CD4-positive, alpha-beta T cell treated with Interferon alpha-2 for 1 hour (primary cell): ENCODE data around the gene LYPD8.
A peak's percentile ranks its signal among the peaks of the same experiment; 100 is the strongest.
"Not testable (repeated sequence)": the region's sequence is repeated elsewhere in the genome, so short reads cannot be mapped to it uniquely, and the experiment has no call there.

ENCODE experiments used
- DNase-seq, 2 donors: peaks; one replicate each; pipeline ENCODE4 v3.0.0-alpha.2; 2020 to 2022

The LYPD8 gene, protein sequence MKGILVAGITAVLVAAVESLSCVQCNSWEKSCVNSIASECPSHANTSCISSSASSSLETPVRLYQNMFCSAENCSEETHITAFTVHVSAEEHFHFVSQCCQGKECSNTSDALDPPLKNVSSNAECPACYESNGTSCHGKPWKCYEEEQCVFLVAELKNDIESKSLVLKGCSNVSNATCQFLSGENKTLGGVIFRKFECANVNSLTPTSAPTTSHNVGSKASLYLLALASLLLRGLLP

DNA sequence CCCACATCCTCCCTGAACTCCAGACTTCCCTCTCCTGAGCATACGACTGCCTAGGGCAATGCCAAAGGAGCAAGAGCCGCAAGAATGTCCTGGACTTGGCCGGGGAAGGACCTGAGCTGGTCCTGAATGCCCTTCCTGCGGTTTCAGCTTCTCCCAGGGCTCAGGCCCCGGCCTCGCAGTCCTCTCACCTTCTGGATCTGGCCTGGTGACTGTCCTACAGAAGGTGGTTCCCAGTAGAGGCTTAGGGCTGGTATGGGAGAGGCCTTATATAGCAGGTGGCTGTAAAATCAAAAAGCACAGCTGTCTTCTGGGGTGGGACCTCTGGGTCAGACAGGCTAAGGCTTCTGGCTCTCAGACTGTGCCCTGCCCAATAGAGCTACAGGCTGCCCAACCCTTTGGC, at the start of gene LYPD8:
TSS of gene LYPD8 (minus strand) at position 243 of the 400 bp plus-strand sequence. CDS start 4,678 bp downstream, outside the sequence.
- DNase-seq = no peak

GRCh38 chr1:248804771-248805681, 49.5 kb upstream of the LYPD8 start:
- DNase-seq = peak; percentile 8 to 44

- DNase-seq = not testable (repeated sequence)
Observed at GRCh38 chr1:248803501-248803900, 47.9 kb upstream of the LYPD8 start.

DNA sequence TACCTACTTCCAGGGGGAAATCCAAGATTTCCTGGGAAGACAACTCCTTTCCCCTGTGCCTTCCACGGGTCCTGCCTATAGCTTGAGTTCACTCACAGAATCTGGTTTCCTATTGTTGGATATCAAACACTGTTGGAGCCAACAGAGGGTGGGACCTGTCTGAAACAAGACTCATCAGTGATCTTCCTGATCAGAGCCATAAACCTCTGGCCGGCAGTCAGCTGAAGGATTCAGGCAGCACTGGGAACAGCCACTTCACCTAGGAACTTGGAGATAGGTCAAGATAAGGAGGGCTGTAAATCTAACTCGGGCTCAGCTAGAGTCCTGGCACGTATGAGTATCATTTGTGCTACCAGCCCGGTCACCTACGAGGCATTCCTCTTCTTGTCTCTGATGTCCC, 46.9 kb upstream of the LYPD8 start:
- DNase-seq = no peak

GRCh38 chr1:248800459-248800858, 44.9 kb upstream of the LYPD8 start:
- no peak for DNase-seq

GRCh38 chr1:248798791-248799190, 43.2 kb upstream of the LYPD8 start:
- no peak for DNase-seq

DNA sequence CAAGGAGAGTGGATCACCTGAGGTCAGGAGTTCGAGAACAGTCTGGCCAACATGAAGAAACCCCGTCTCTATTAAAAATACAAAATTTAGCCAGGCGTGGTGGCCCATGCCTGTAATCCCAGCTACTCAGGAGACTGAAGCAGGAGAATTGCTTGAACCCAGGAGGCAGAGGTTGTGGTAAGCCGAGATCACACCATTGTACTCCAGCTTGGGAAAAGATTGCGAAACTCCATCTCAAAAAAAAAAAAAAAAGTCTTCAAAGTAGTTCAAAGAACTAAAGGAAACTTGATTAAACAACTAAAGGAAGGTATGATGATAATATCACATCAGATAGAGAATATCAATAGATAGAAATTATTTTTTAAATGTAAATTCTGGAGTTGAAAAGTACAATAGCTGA, 39.1 kb upstream of the LYPD8 start:
- DNase-seq = not testable (repeated sequence)

DNA sequence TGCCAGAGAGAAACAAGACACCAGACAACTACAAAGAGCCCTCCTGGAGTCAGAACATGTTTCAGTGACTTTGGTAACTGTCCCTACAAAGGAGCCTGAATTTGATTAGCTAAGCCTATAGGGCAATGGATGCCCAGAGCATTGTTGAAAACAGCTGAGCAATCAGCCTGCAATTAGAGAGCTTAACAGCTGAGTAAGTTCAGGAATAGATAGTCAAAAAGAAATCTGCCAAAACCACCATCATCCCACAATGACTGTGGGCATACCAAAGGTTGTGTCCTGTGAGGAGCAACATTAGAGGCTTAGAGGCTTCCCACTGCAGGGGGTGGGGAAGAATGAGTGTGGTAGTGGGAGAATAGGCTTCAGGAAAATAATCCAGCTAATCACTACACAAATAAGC, 38.0 kb upstream of the LYPD8 start:
- DNase-seq = no peak

DNA sequence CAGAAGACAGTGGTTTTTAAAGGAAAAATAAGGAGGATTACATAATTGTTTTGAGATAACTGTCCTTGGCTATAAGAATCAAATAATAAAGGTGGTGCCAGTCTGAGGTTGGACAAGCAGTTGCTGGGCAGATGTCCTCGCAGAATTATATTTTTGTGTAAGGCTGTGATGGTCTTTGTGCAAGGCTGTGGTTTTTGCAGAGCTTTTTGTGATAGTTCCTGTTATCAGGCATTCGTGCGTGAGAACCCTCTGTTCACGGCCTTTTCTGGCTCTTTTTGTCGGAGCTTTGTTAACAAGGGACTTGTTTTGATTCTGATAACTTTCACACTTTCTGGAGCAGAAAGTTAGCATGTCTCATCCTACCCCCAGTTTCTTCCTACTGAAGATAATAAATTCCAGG, 36.8 kb upstream of the LYPD8 start:
- DNase-seq = peak in 1 of 2 donors; percentile 19

DNA sequence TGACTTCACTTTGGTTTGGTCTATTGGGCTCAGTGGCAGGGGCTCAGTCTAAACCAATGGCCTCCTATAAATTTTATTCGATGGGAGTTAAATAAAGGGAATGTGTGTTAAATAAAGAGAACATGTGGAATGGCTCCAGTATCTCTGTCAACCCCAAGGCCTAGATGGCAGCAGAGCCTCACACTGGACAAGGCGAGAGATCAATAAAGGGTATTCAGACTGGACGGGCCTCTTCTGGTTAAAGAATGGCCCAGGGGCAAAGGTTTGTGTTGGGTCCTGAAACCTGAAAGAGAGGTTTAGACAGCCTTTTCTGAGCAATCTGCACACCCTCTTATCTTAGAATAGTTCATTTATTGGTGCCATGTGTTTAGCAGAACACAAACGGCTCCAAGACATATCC, 35.5 kb upstream of the LYPD8 start:
- DNase-seq = no peak

- no peak for DNase-seq
Observed at GRCh38 chr1:248790456-248790855, 34.9 kb upstream of the LYPD8 start.

DNA sequence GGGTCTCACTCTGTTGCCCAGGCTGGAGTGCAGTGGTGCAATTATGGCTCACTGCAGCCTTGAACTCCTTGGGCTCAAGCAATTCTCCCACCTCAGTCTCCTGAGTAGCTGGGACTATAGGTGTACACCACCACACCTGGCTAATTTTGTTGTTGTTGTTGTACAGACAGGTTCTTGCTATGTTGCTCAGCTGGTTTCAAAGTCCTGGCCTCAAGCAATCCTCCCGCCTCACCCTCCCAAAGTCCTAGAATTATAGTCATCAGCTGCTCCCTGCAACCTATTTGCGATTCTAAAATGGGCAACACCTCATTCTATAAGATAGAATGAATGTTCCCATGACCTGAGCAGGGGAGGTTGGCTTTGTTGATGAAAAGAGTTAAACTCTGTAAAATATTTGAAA, 33.8 kb upstream of the LYPD8 start:
- DNase-seq = not testable (repeated sequence)

- no peak for DNase-seq
Observed at GRCh38 chr1:248788327-248788726, 32.8 kb upstream of the LYPD8 start.

DNA sequence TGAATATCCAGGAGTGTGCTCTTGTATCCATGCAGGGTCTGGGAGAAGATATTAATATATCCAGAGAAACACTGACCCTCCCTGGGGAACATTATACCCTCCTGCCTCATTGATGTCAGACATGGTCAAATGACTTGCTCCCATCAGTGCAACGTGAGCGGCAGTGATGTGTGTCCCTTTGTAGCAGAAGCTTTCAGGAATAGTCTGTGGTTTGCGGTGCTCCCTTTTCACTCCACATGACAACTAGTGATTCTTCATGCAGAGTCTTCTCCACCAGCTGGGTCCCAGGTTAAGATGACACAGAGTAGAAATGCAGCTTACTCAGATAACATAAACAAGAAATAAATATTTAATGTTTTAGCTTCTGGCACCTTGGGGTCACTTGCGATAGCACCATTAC, 31.9 kb upstream of the LYPD8 start:
- DNase-seq = no peak

GRCh38 chr1:248786156-248786555, 30.6 kb upstream of the LYPD8 start:
- DNase-seq = no peak

GRCh38 chr1:248783367-248783766, 27.8 kb upstream of the LYPD8 start:
- no peak for DNase-seq

- DNase-seq = no peak
Observed at GRCh38 chr1:248782416-248783141, 27.0 kb upstream of the LYPD8 start.

GRCh38 chr1:248779350-248779749, 23.8 kb upstream of the LYPD8 start:
- no peak for DNase-seq

GRCh38 chr1:248778906-248779305, 23.3 kb upstream of the LYPD8 start:
- DNase-seq = no peak

DNA sequence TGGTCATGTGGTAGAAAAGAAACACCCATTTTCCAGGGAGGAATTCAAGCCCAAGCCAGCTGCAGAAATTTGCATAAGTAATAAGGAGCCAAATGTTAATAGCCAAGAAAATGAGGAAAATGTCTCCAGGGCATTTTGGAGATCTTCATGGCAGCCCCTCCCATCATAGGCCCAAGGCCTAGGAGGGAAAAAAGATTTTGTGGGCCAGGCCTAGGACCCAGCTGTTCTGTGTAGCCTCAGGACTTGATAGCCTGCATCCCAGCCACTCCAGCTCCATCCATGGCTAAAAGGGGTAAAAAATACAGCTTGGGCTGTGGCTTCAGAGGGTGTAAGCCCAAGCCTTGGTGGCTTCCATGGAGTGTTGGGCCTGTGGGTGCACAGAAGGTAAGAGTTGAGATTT, 21.4 kb upstream of the LYPD8 start:
- no peak for DNase-seq

DNA sequence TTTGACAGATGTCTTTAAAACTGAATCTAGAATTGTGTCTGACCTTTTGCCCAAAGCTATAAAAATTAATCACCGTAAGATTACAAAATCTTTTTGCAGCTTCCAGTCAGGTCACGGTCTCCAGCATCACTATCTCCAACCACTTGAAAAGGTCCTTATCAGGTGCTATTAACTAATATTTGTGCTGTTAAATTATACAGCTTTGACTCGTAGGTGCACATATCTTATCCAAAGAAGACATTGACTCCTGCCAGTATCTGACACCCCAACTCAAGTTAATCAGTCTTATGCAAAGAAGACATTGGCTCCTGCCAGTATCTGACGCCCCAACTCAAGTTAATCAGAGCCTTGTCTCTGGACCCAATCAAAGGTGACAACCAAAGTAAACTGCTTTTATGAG, 19.9 kb upstream of the LYPD8 start:
- no peak for DNase-seq

DNA sequence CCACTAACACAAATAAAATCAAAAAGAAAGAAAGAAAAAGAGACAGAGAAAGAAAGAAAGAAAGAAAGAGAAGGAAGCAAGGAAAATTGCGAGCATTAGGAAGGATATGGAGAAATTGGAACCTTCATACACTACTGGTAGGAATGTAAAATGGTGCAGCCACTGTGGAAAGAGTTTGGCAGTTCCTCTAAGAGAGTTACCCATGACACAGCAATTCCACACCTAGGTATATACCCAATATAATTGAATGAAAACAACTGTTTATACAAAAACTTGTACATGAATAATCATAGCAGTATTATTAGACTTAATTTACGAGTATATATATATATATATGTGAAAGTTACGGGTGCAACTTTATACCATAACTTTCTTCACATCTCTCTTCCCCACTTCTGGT, 4.1 kb upstream of the LYPD8 start:
- no peak for DNase-seq

DNA sequence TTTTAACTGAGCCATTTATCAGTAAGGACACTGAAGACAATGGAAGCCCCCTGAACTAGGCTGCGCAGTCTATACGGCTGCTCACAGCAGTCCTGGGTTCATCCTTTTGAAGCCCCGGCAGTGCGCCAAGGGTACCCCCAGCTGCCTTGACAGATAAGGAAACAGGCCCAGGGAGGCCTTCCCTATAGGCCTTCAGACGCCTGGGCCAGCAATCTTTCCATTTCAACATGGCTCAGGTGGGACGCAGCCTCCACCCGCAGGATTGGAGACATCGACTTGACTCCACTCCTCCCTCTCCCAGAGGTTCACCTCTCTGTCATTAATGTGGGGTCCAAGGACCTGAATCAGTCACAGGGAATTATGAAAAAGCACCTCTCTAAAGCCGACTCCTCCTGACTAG, 2.8 kb upstream of the LYPD8 start:
- no peak for DNase-seq

GRCh38 chr1:248757784-248758195, 2.2 kb upstream of the LYPD8 start:
- DNase-seq = no peak
